AG10803 (cell line): ENCODE data around the gene GJC1.
"Not testable (repeated sequence)": the region's sequence is repeated elsewhere in the genome, so short reads cannot be mapped to it uniquely, and the experiment has no call there.

Source experiments
- DNase-seq: peaks from one replicate; pipeline ENCODE4 v3.0.0; 2010; ENCODE audit warnings: low read depth
- H3K4me3 ChIP-seq: 2 replicates; pipeline ENCODE4 v1.5.1; 2011; ENCODE audit warnings: mild to moderate bottlenecking, low read length, control low read depth
- TF ChIP-seq, protein P1 (sequence below): conservative IDR thresholded peaks from 2 replicates; pipeline ENCODE4 v1.5.1; 2011; ENCODE audit warnings: mild to moderate bottlenecking, low read length, control low read depth, inconsistent platforms

GJC1 gene

DNA sequence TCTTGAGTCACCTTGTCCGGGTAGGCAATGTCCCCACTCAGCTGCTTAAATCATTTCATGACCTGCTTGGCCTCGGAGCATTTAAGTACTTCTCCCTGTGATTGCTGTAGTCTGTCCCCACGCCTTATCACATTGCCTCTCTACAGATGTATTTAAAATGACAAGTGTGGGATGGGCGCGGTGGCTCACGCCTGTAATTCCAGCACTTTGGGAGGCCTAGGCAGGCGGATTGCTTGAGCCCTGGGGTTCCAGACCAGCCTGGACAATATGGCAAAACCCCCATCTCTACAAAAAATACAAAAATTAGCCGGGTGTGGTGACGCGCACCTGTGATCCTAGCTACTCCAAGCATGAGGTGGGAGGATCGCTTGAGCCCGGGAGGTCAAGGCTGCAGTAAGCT is 1.3 kb upstream of the GJC1 start:
- no peak overlapping the region; the same call in 1 of the 2 replicates for H3K4me3 ChIP-seq
- TF ChIP-seq, protein P1, sequence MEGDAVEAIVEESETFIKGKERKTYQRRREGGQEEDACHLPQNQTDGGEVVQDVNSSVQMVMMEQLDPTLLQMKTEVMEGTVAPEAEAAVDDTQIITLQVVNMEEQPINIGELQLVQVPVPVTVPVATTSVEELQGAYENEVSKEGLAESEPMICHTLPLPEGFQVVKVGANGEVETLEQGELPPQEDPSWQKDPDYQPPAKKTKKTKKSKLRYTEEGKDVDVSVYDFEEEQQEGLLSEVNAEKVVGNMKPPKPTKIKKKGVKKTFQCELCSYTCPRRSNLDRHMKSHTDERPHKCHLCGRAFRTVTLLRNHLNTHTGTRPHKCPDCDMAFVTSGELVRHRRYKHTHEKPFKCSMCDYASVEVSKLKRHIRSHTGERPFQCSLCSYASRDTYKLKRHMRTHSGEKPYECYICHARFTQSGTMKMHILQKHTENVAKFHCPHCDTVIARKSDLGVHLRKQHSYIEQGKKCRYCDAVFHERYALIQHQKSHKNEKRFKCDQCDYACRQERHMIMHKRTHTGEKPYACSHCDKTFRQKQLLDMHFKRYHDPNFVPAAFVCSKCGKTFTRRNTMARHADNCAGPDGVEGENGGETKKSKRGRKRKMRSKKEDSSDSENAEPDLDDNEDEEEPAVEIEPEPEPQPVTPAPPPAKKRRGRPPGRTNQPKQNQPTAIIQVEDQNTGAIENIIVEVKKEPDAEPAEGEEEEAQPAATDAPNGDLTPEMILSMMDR, result no peak
- no peak for DNase-seq

DNA sequence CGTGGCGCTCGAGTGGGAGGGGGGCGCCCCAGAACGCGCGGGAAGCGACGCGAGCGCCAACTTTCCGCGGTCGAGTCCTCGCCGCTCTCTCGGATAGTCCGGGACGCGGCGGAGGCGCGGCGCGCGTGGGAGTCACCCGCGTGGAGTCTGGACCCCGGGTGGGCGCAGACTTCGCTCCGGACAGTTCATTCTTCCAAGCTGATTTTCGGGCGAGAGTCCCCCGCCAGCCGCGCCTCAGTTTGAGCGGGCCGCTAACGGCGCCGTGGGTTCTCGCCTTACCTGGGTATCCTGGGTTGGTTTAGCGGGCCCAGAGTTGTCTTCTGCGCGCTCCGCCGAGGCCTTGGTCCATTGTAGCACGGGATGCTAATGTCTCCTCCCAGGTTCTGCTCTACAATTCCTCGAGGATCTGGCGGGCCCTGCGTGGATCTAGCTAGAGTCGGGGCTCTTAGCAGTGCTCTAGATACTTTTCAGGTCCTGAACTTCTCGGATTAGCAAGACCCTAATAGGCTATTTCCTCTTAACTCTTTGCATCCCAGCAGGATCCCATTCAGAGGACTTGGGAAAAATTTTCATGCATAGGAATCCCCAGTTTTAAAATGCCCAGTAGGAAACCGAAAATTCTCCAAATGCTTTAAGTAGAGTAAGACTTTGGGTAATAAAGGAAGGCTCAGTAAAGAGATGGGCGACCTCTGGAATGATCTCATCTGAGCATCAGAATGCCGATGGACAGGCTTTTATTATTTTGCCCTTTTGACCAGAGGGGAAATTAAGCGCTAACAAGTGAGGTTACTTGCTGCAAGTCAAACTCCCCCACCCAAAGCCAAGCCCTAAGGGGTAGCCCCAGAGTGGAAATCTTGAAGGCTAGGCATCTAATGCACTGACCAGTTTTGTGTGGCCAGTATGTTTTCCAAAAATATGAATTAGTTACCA is 537 bp upstream of the GJC1 start:
- peak overlapping the region; percentile 83 for H3K4me3 ChIP-seq
- DNase-seq, result peak; percentile 41
- TF ChIP-seq, protein P1, result no peak

DNA sequence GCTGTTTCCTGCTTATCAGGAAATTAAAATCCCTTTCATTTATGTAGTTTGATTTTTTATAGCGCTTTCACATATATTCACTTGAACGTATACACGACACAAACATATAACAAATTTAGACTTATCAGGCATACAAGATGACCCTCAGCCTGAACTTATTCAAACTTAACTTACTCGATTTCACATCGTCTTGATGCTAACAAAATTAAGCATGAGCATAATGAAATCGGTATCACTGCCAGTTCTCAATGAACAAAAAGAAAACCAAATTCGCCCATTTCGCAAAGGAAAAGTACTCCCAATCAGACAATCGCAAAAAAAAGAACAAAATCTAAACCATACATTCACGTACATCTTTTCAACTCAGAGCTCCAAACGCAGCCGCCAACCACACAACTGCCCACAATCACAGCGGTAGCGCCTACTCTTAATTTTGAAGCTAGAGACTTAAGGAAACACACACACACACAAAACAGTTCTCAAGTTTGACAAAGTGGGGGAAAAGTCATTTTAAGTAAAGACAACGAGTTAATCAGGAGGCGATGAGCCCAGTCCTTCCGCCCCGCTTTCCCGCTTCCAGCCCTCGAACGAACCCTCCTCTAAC is 1.1 kb downstream of the GJC1 start:
- DNase-seq, result peak; percentile 25
- TF ChIP-seq, protein P1, result no peak
- peak overlapping the region; percentile 83 for H3K4me3 ChIP-seq

DNA sequence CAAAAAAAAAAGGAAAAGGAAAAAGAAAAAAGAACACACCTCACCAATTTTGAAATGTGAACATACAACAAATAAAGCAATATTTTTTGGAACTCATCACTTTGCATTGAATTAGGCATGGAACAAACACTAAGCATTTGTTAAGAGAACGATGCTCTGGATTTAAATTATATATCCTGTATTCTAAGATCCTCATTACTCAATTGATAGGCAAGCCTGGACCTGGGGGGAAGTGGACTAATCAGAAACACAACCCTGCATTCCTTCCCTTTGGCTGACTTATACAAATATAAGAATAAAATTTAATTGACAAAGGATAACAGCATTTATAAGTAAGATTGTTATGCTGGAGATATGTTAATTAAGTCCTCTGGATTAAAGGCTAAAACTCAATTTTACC is 2.2 kb downstream of the GJC1 start:
- TF ChIP-seq, protein P1, result no peak
- H3K4me3 ChIP-seq, result peak overlapping the region; percentile 83
- peak; percentile 20 for DNase-seq

DNA sequence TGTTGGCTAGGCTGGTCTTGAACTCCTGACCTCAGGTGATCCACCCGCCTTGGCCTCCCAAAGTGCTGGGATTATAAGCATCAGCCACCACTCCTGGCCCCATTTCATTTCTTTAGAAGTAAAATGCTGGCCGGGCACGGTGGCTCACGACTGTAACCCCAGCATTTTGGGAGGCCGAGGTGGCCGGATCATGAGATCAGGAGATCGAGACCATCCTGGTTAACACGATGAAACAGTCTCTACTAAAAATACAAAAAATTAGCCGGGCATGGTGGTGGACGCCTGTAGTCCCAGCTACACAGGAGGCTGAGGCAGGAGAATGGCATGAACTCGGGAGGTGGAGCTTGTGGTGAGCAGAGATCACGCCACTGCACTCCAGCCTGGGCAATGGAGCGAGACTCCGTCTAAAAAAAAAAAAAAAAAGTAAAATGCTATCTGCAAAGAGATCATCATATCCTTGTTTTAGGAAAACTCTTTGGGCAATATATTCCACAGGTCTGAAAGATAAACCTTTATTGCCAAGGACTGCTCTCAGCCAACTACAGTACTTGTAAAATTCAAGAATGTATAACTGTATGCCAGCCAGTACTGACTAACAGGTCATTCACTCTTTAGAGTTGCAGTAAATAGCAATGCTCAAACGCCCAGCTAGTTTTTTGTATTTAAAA is 3.8 kb downstream of the GJC1 start:
- no peak overlapping the region for H3K4me3 ChIP-seq
- TF ChIP-seq, protein P1, result no peak
- no peak for DNase-seq

DNA sequence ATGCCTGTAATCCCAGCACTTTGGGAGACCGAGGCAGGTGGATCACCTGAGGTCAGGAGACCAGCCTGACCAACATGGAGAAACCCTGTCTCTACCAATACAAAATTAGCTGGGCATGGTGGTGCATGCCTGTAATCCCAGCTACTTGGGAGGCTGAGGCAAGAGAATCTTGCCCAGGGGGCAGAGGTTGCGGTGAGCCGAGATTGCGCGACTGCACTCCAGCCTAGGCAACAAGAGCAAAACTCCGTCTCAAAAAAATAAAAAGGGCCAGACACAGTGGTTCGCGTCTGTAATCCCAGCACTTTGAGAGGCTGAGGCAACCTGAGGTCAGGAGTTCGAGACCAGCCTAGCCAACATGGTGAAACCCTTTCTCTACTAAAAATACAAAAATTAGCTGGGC is 4.9 kb downstream of the GJC1 start:
- H3K4me3 ChIP-seq, DNase-seq: not testable (repeated sequence)

DNA sequence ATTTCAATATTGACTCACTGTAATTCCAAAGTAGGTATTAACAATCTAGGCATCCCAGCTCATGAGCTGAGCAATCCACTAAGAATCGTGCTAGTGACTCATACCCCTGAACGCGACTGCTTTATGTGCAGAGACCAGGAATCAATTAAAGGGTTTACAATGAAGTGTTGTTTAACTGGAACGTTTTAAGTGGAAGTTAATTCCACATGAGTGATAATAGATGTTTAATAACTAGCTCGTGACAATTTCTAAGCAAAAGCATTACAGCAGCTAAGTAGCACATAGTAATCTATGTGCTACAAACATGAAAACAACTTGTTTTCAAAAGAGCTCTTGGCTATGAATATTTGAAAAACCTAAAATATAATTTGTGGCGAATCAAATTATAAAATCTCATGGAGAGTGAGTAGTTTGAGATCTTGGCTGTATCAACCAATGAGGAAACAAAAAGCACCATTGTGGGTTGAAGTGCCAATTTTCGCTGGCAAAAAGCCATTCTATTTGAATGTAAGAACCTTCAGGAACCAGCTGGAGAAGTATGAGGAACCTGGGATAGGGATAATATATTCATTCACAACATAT is 9.4 kb downstream of the GJC1 start:
- DNase-seq, result peak; percentile 94
- 0 out of 2 replicates have a peak overlapping the region, but pooled peaks have one; percentile 1 for H3K4me3 ChIP-seq
- TF ChIP-seq, protein P1, result no peak

DNA sequence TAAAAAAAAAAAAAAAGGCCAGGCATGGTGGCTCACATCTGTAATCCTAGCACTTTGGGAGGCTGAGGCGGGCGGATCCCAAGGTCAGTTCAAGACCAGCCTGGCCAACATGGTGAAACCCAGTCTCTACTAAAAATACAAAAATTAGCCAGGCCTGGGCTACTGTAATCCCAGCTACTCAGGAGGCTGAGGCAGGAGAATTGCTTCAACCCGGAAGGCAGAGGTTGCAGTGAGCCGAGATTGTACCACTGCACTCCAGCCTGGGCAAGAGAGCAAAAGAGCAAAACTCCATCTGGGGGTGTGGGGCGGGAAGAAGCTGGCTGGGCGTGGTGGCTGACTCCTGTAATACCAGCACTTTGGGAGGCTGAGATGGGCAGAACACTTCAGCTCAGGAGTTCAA is 11.6 kb downstream of the GJC1 start:
- not testable (repeated sequence) for DNase-seq

More for the DNA sequence above, 11.6 kb downstream of the GJC1 start:
- H3K4me3 ChIP-seq, result not testable (repeated sequence)
